ENCODE measurements around the gene CENPP. TPM values are rescaled to one million over a fixed set of nuclear protein-coding genes. Genes with fewer than 3 reads are reported as not detected.

CENPP gene
- total RNA-seq, 4 donors from 2014 or later: 1.5 to 11.6 (median 5.5) TPM

DNA sequence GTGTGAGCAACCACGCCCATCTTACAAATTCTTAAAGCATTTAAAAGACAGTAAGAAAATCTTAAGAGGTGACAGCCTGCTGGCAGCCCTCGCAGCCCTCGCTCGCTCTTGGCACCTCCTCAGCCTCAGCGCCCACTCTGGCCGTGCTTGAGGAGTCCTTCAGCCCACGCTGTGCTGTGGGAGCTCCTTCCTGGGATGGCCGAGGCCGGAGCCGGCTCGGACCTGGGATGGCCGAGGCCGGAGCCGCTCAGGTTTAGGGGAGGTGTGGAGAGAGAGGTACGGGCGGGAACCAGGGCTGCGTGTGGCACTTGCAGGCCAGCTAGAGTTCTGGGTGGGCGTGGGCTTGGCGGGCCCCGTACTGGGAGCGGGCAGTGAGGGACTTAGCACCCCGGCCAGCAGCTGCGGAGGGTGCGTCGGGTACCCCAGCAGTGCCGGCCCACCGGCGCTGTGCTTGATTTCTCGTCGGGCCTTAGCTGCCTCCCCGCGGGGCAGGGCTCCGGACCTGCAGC is 219.3 kb downstream of the CENPP start:
- Histone ChIP-seq H3K4me1 (no peaks in the 10 kb centered on the region), H3K4me3 (replicated peaks in 1 of 3) (no peak overlapping the region), H3K27me3 (no peaks in the 10 kb centered on the region), H3K36me3 (no peaks in the 10 kb centered on the region), H3K9me3 (no peaks in the 10 kb centered on the region), H3K27ac (no peak overlapping the region)
- TF ChIP-seq, protein P1, sequence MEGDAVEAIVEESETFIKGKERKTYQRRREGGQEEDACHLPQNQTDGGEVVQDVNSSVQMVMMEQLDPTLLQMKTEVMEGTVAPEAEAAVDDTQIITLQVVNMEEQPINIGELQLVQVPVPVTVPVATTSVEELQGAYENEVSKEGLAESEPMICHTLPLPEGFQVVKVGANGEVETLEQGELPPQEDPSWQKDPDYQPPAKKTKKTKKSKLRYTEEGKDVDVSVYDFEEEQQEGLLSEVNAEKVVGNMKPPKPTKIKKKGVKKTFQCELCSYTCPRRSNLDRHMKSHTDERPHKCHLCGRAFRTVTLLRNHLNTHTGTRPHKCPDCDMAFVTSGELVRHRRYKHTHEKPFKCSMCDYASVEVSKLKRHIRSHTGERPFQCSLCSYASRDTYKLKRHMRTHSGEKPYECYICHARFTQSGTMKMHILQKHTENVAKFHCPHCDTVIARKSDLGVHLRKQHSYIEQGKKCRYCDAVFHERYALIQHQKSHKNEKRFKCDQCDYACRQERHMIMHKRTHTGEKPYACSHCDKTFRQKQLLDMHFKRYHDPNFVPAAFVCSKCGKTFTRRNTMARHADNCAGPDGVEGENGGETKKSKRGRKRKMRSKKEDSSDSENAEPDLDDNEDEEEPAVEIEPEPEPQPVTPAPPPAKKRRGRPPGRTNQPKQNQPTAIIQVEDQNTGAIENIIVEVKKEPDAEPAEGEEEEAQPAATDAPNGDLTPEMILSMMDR (IDR thresholded peaks at IDR 0.05): no peak
- no peak for TF ChIP-seq POLR2A (IDR thresholded peaks at IDR 0.05)
- DNase-seq: no peak
- intact Hi-C loops (cut with DNase I): no loop called here
- WGBS, 2 donors: 97% methylated on average over 30 to 33 of the region's 33 CpGs

DNA sequence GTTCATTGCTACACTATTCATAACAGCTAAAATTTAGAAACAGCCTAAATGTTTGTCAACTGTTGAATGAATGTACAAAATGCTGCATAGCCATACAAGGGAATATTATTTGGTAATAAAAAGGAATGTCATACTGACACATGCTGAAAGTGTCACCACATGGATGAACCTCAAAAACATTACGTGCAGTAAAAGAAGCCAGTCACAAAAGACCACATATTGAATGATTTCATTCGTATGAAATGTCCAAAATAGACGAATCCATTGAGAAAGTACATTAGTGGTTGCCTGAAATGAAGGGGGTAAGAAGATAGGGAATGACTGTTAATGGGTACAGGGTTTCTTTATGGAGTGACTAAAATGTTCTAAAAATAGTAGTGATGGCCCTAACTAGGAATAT is 221.6 kb downstream of the CENPP start:
- DNase-seq: no peak
- Histone ChIP-seq H3K36me3 (no peaks in the 10 kb centered on the region), H3K27me3 (no peaks in the 10 kb centered on the region), H3K4me3 (replicated peaks in 1 of 3) (no peak overlapping the region), H3K4me1 (no peaks in the 10 kb centered on the region), H3K27ac (no peak overlapping the region), H3K9me3 (no peaks in the 10 kb centered on the region)
- TF ChIP-seq, protein P1 (IDR thresholded peaks at IDR 0.05): no peak
- no peak for TF ChIP-seq POLR2A (IDR thresholded peaks at IDR 0.05)
- 80 to 94% methylated on average over 3 of the region's 3 CpGs for WGBS, 2 donors
- intact Hi-C loops (cut with DNase I): no loop called here

DNA sequence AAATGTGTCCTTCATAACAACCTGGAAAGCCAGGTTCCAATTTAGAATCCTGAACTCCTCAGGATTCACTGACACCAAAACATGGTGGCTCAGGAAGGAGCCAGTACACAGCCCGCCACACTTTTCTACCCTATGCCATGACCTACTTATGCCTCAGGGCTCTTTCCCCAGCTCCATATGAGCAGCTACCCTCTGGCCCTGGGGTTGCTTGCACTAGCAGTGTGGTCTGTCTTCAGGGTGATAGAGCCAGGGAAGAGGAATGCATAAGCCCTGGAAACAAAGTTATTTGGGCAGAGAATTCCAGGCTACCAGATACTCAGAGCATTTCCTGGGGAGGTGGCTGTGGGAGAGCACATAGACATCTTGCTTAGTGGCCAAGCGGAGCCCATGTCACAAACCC is 225.0 kb downstream of the CENPP start:
- TF ChIP-seq, protein P1 (IDR thresholded peaks at IDR 0.05): no peak
- no peak for TF ChIP-seq POLR2A (IDR thresholded peaks at IDR 0.05)
- Histone ChIP-seq H3K27me3 (no peaks in the 10 kb centered on the region), H3K36me3 (no peaks in the 10 kb centered on the region), H3K4me3 (replicated peaks in 1 of 3) (no peak overlapping the region), H3K9me3 (no peaks in the 10 kb centered on the region), H3K4me1 (no peaks in the 10 kb centered on the region), H3K27ac (no peak overlapping the region)
- 92 to 95% methylated on average over 2 of the region's 2 CpGs for WGBS, 2 donors
- intact Hi-C loops (cut with DNase I): no loop called here
- no peak for DNase-seq

DNA sequence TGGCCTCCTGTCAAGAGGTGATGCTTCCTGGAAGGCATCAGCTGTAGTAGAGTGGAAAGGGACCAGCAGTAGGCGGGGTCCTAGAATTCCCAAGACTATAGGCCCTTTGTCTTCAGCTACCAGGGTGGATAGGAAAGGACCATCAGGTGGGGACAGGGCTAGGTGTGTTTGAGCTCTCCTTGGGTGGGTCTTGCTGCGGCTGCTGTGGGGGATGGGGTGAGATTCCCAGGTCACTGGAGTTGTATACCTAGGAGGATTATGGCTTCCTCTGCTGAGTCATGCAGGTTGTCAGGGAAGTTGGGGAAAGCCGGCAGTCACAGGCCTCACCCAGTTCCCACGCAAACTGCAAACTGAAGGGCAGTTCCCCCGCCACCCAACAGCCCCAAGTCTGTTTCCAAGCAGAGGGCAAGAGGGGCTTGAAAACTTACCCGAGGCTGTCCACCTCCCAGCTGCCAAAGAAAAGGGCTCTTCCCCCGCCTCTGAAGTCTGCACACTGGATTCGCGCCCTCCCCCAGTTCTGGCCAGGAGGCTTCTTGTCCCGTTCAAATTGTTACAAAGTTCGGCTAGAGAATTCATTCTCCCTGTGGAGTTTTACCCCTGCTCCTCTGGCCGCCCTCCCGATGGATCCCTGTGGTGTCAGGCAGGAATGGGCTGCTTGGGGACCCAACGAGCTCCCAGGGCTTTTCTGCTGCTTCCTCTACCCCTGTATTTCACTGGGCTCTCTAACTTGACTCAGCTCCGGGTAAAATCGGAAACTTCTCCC is 233.0 kb downstream of the CENPP start:
- no peaks in the 10 kb centered on the region for H3K9me3 ChIP-seq
- WGBS, 2 donors: 81 to 86% methylated on average over 16 of the region's 16 CpGs

More for the DNA sequence above, 233.0 kb downstream of the CENPP start:
- no peak for TF ChIP-seq POLR2A (IDR thresholded peaks at IDR 0.05)
- TF ChIP-seq, protein P1 (IDR thresholded peaks at IDR 0.05): no peak
- DNase-seq: no peak
- intact Hi-C loops (cut with DNase I): no loop called here
- Histone ChIP-seq H3K36me3 (no peaks in the 10 kb centered on the region), H3K4me1 (peaks cover 0 to 4% of the 10 kb centered on the region in 2 donors), H3K27me3 (no peaks in the 10 kb centered on the region), H3K27ac (no peak overlapping the region), H3K4me3 (replicated peaks in 1 of 3) (no peak overlapping the region)

All from thyroid gland (tissue), 4 donors.